GM18505 (cell line): ENCODE measurements around the gene CLTB.
"Not testable (repeated sequence)": the region's sequence is repeated elsewhere in the genome, so short reads cannot be mapped to it uniquely, and the experiment has no call there.

Experiments used
- ATAC-seq: cut with Tn5 transposase; IDR thresholded peaks from one replicate; pipeline ENCODE4 v1.9.1; 2021; ENCODE audit not compliant: unreplicated experiment
- POLR2A ChIP-seq: IDR thresholded peaks from 4 replicates; pipeline ENCODE4 v1.6.1; 2011; ENCODE audit warnings: borderline replicate concordance; ENCODE audit not compliant: insufficient read depth, insufficient read length; ENCODE audit errors: extremely low read depth

CLTB gene

GRCh38 chr5:176414704-176415103 lies 1.6 kb downstream of the CLTB start:
- no peak for ATAC-seq
- TF ChIP-seq POLR2A = no peak

- no peak for TF ChIP-seq POLR2A
- ATAC-seq = no peak
Measured at GRCh38 chr5:176413709-176414191, 2.6 kb downstream of the CLTB start.

GRCh38 chr5:176413255-176413565 lies 3.1 kb downstream of the CLTB start:
- no peak for TF ChIP-seq POLR2A
- ATAC-seq = no peak

- no peak for TF ChIP-seq POLR2A
- ATAC-seq = no peak
Measured at GRCh38 chr5:176412517-176413254, 3.7 kb downstream of the CLTB start.

GRCh38 chr5:176410486-176411180 lies 5.7 kb downstream of the CLTB start:
- ATAC-seq = no peak
- TF ChIP-seq POLR2A = no peak

GRCh38 chr5:176409765-176410164 lies 6.6 kb downstream of the CLTB start:
- TF ChIP-seq POLR2A = no peak
- no peak for ATAC-seq

GRCh38 chr5:176408590-176408989 lies 7.7 kb downstream of the CLTB start:
- no peak for TF ChIP-seq POLR2A
- ATAC-seq = no peak

- not testable (repeated sequence) for ATAC-seq
Measured at GRCh38 chr5:176408252-176408573, 8.1 kb downstream of the CLTB start.

GRCh38 chr5:176407456-176408251 lies 8.7 kb downstream of the CLTB start:
- TF ChIP-seq POLR2A = no peak
- ATAC-seq = no peak

- no peak for ATAC-seq
- no peak for TF ChIP-seq POLR2A
Measured at GRCh38 chr5:176406436-176407052, 9.8 kb downstream of the CLTB start.

- no peak for TF ChIP-seq POLR2A
- ATAC-seq = no peak
Measured at GRCh38 chr5:176405656-176406435, 10.5 kb downstream of the CLTB start.

GRCh38 chr5:176401281-176402205 lies 14.8 kb downstream of the CLTB start:
- no peak for TF ChIP-seq POLR2A
- ATAC-seq = no peak
